Suprapubic skin (tissue), 4 donors: ENCODE data around the gene GNAQ. TPM values are rescaled to one million over a fixed set of nuclear protein-coding genes. Genes with fewer than 3 reads are reported as not detected.

ENCODE experiments used
- DNase-seq, 2 donors: peaks; one replicate each; pipeline ENCODE4 v3.0.0-alpha.2; 2019; ENCODE audit warnings: low spot score in 2 of 2
- H3K27ac ChIP-seq: fragments of 200-600 bp; sonication (generic); one replicate; pipeline ENCODE4 v1.5.1; 2019
- H3K27me3 ChIP-seq: fragments of 200-600 bp; sonication (generic); one replicate; pipeline ENCODE4 v1.5.1; 2019
- H3K36me3 ChIP-seq: fragments of 200-600 bp; sonication (generic); one replicate; pipeline ENCODE4 v1.5.1; 2019
- H3K4me1 ChIP-seq: fragments of 200-600 bp; sonication (generic); one replicate; pipeline ENCODE4 v1.5.1; 2019
- H3K4me3 ChIP-seq: fragments of 200-600 bp; sonication (generic); one replicate; pipeline ENCODE4 v1.5.1; 2019; ENCODE audit warnings: mild to moderate bottlenecking
- H3K9me3 ChIP-seq: fragments of 200-600 bp; sonication (generic); one replicate; pipeline ENCODE4 v1.5.1; 2019
- EP300 ChIP-seq: sonication (generic); formaldehyde crosslinking; IDR thresholded peaks from one replicate; pipeline ENCODE4 v1.6.1; 2017; ENCODE audit warnings: antibody characterized with exemption
- POLR2A ChIP-seq, 2 donors: fragments of 450-650 bp; IDR thresholded peaks; one replicate each; pipeline ENCODE4 v1.6.1; 2017; ENCODE audit warnings: antibody characterized with exemption in 2 of 2, mild to moderate bottlenecking in 2 of 2, moderate library complexity in 2 of 2
- POLR2AphosphoS5 ChIP-seq, 3 donors: sonication (generic); formaldehyde crosslinking; IDR thresholded peaks; one replicate each; pipeline ENCODE4 v1.6.1; 2017; ENCODE audit warnings: antibody characterized with exemption in 3 of 3
- WGBS: methylation state at CpG from one replicate; pipeline ENCODE4 v1.1.5; 2018; 5-methylcytosine and 5-hydroxymethylcytosine counted together
- total RNA-seq, 4 donors: library from RNA; depleted of rRNA; stranded (reverse); fragments of >200 nt; gene quantifications; one replicate each; pipeline ENCODE4 v1.1.0, GENCODE V29; 2016
- TF ChIP-seq, protein P1 (sequence below), 2 donors: fragments of 200-600 bp in 1 of 2; fragments of 450-650 bp in 1 of 2; sonication (generic) in 1 of 2; IDR thresholded peaks; one replicate each; pipeline ENCODE4 v1.5.1; 2016 to 2019; ENCODE audit warnings: antibody characterized with exemption in 2 of 2, mild to moderate bottlenecking in 1 of 2, moderate library complexity in 1 of 2

Gene GNAQ
- total RNA-seq, 4 donors from 2014 or later = 16.0 to 29.0 (median 17.7) TPM

- Histone ChIP-seq H3K4me1 (peaks cover 34% of the 10 kb centered on the region), H3K36me3 (no peaks in the 10 kb centered on the region), H3K27ac (no peak overlapping the region), H3K27me3 (no peaks in the 10 kb centered on the region), H3K9me3 (no peaks in the 10 kb centered on the region), H3K4me3 (no peak overlapping the region)
- TF ChIP-seq POLR2AphosphoS5 (IDR thresholded peaks at IDR 0.05) = no peak
- no peak for TF ChIP-seq EP300
- TF ChIP-seq, protein P1, sequence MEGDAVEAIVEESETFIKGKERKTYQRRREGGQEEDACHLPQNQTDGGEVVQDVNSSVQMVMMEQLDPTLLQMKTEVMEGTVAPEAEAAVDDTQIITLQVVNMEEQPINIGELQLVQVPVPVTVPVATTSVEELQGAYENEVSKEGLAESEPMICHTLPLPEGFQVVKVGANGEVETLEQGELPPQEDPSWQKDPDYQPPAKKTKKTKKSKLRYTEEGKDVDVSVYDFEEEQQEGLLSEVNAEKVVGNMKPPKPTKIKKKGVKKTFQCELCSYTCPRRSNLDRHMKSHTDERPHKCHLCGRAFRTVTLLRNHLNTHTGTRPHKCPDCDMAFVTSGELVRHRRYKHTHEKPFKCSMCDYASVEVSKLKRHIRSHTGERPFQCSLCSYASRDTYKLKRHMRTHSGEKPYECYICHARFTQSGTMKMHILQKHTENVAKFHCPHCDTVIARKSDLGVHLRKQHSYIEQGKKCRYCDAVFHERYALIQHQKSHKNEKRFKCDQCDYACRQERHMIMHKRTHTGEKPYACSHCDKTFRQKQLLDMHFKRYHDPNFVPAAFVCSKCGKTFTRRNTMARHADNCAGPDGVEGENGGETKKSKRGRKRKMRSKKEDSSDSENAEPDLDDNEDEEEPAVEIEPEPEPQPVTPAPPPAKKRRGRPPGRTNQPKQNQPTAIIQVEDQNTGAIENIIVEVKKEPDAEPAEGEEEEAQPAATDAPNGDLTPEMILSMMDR (IDR thresholded peaks at IDR 0.05) = no peak
- TF ChIP-seq POLR2A (IDR thresholded peaks at IDR 0.05) = no peak
- WGBS = 59% methylated on average over 1 of the region's 1 CpG
- DNase-seq = no peak
Observed at GRCh38 chr9:78006734-78007133, 24.9 kb downstream of the GNAQ start.

DNA sequence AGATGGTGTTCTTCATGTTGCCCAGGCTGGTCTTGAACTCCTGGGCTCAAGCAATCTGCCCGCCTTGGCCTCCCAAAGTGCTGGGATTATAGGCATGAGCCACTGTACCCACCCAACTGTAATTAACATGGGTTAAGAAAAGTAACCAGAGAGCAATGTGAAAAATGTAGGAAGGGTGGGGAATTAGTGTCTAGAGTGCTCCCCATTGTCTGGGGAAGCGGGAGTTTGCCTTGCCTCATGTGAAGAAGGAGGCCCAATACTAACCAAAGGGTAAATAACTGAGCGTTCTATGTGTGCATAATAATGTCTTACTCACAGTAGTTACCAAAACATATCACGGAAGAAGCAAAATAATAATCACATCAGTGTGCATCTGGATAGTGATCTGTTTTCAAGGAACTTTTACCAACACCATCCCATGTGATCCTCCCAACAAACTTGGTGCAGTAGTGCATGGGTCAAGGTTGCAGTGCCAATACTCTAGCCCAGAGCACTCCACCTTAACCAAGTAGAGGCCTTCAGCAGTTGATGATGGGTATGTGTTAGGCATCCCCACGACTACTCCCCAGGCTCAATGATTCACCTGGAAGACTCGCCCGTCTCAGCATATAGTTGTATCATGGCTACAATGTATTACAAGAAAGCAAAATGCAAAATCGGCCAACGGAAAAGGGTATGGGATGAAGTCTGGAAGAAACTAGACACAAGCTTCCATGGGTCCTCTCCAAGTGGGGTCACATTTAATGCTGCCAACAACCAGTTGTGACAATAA is 26.2 kb downstream of the GNAQ start:
- Histone ChIP-seq H3K4me1 (peaks cover 26% of the 10 kb centered on the region), H3K9me3 (no peaks in the 10 kb centered on the region), H3K4me3 (no peak overlapping the region), H3K27me3 (no peaks in the 10 kb centered on the region), H3K36me3 (no peaks in the 10 kb centered on the region), H3K27ac (no peak overlapping the region)
- WGBS = 94% methylated on average over 9 of the region's 9 CpGs
- no peak for DNase-seq
- TF ChIP-seq POLR2A (IDR thresholded peaks at IDR 0.05) = no peak
- TF ChIP-seq POLR2AphosphoS5 (IDR thresholded peaks at IDR 0.05) = no peak
- TF ChIP-seq, protein P1 (IDR thresholded peaks at IDR 0.05) = no peak

DNA sequence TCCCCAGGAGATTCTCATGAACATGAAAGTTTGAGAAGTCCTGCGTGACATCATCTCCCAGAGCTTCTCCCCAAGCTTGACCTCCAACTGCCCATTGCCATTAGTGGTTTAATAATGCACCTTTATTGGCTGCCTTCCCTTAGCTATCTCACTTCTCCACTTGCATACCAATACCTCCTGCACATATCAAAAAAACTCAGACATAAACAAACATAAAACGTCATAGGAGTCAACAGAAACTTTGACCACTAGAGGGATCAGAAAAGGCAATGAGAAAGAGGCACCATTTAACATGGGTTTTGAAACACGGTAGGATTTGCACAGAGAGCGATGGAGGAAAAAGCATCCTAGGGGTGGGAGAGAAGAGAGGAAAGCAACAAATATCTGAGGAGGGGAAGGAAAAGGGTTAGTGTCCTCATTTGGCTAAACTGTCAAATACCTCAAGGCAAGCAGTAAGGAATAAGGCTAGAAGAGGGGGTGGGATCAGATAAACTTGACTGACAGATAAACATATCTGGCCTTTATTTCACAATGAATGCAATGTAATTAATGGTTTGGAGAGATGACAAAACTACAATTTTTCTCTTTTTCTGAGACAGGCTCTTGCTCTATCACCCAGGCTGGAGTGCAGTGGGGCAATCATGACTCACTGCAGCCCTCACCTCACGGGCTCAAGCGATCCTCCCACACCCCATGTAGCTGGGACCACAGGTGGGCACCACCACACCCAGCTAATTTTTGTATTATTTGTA is 27.0 kb downstream of the GNAQ start:
- H3K27ac ChIP-seq = no peak overlapping the region
- H3K36me3 ChIP-seq = no peaks in the 10 kb centered on the region
- no peaks in the 10 kb centered on the region for H3K27me3 ChIP-seq
- no peaks in the 10 kb centered on the region for H3K9me3 ChIP-seq
- H3K4me1 ChIP-seq = peaks cover 18% of the 10 kb centered on the region
- DNase-seq = no peak
- H3K4me3 ChIP-seq = no peak overlapping the region
- TF ChIP-seq, protein P1 (IDR thresholded peaks at IDR 0.05) = no peak
- TF ChIP-seq POLR2AphosphoS5 (IDR thresholded peaks at IDR 0.05) (no peak), EP300 (no peak), POLR2A (IDR thresholded peaks at IDR 0.05) (no peak)
- WGBS = 86% methylated on average over 6 of the region's 6 CpGs

GRCh38 chr9:78003730-78004129 is 27.9 kb downstream of the GNAQ start:
- DNase-seq = no peak
- no peak overlapping the region for H3K4me3 ChIP-seq
- H3K27ac ChIP-seq = no peak overlapping the region
- H3K4me1 ChIP-seq = peaks cover 19% of the 10 kb centered on the region
- TF ChIP-seq POLR2A (IDR thresholded peaks at IDR 0.05) (no peak), EP300 (no peak), POLR2AphosphoS5 (IDR thresholded peaks at IDR 0.05) (no peak)
- TF ChIP-seq, protein P1 (IDR thresholded peaks at IDR 0.05) = no peak
- WGBS = 93% methylated on average over 4 of the region's 4 CpGs
- no peaks in the 10 kb centered on the region for H3K36me3 ChIP-seq
- H3K27me3 ChIP-seq = no peaks in the 10 kb centered on the region
- H3K9me3 ChIP-seq = no peaks in the 10 kb centered on the region
